RPMI7951 (cell line): ENCODE measurements around the gene CERCAM. TPM values are rescaled to one million over a fixed set of nuclear protein-coding genes. Genes with fewer than 3 reads are reported as not detected.

Experiments used
- DNase-seq: peaks from one replicate; pipeline ENCODE4 v3.0.0-alpha.2; 2012; ENCODE audit warnings: low read depth
- total RNA-seq: library from RNA; depleted of rRNA; stranded (reverse); fragments of >200 nt; shearing (Covaris generic); gene quantifications from 2 replicates; pipeline ENCODE4 v1.2.3, GENCODE V29; 2014; rRNA removed

Gene CERCAM, protein sequence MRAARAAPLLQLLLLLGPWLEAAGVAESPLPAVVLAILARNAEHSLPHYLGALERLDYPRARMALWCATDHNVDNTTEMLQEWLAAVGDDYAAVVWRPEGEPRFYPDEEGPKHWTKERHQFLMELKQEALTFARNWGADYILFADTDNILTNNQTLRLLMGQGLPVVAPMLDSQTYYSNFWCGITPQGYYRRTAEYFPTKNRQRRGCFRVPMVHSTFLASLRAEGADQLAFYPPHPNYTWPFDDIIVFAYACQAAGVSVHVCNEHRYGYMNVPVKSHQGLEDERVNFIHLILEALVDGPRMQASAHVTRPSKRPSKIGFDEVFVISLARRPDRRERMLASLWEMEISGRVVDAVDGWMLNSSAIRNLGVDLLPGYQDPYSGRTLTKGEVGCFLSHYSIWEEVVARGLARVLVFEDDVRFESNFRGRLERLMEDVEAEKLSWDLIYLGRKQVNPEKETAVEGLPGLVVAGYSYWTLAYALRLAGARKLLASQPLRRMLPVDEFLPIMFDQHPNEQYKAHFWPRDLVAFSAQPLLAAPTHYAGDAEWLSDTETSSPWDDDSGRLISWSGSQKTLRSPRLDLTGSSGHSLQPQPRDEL
- total RNA-seq, result 70.6 and 72.0 TPM in 2 replicates

DNA sequence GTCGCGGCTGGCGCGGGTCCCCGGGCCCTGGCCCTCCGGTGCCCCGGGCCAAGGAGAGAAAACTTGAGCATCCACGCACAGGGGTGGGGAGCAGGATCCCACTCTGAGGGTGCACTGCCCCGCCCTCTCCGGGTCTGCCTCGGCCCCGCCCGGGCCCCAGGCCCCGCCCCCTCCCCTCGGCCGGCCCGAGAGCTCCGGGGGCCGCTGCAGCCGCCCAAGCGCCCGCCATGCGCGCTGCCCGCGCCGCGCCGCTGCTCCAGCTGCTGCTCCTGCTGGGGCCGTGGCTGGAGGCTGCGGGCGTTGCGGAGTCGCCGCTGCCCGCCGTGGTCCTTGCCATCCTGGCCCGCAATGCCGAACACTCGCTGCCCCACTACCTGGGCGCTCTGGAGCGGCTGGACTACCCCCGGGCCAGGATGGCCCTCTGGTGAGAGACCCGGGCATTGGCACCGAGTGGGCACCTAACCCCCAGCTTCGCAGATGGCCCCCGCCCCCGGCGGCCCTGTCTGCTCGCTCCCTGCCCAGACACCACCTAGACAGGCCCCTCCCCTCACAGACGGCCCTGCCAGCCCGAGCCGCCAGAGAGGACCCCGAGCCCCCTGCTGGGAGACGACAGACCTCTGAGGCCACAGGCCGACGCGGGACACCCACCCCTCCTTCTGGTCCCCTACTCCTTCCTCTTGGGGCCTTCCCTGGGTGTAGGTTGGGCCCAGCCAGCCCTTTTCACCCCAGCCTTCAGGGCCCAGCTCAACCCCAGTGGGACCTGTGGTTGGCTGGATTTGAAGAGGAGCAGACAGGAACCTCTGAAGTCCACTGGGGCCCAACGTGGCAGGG, at the start of gene CERCAM:
Gene CERCAM (plus strand): TSS at position 207 of the 831 bp plus-strand sequence. CDS start 21 bp downstream, at position 228.
- DNase-seq, result peak; percentile 64

DNA sequence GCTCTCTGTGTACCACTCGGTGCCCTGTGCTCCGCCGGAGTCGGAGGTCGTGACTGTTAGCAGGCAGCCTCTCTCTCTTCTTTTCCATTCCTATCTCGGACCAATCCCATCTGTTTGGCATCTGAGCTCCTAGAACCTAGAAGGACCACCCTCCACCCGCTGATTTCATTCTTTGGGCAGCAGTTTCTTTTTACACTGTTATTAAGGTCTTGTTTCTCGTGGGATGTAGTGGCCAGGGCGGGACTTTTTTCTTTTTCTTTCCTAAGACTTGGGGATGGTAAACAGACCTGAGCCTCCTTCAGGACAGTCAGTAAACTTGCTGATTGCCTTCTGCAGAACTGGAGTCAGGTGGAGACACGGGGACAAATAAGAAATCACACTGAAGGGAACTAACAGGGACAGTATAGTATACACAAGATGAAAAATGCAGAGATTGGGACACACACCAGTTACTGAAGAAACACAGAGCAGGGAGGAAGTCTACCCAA, 49.0 kb upstream of the CERCAM start:
- DNase-seq, result no peak

DNA sequence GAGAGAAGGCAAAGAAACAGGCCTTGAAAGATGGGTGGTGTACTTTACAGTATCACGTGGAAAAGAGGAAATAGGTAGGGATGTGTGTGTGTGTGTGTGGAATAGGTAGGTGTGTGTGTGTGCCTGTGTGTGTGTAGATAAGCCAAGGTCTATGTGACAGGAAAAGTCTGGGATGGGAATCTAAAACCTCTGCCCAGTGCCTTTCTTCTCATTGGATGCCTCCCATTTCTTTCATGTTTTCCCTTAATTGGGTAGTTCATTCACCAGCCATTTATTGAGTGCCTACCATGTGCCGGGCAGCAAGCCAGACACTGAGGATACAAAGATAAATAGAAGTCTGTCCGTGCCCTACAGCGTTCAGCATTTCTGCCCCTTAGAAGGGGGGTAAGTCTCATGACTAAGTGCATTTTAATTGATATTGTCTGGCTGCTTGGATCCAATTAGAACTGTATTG, 48.4 kb upstream of the CERCAM start:
- DNase-seq, result peak; percentile 65

DNA sequence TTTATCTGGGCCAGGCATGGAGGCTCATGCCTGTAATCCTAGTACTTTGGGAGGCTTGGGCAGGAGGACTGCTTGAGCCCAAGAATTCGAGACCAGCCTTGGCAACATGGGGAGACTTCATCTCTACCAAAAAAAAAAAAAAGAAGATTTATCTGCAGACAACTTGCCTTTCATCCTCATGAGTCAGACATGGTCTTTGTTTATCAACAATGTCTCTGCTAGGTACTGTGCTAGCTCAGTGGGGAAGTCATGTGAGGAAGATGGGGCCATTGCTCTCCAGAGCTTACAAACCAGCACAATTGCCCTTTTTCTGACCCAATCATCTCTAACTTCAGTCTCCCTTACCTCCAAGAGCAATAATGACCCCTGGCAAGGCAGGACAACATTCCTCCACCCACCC, 47.9 kb upstream of the CERCAM start:
- DNase-seq, result no peak

DNA sequence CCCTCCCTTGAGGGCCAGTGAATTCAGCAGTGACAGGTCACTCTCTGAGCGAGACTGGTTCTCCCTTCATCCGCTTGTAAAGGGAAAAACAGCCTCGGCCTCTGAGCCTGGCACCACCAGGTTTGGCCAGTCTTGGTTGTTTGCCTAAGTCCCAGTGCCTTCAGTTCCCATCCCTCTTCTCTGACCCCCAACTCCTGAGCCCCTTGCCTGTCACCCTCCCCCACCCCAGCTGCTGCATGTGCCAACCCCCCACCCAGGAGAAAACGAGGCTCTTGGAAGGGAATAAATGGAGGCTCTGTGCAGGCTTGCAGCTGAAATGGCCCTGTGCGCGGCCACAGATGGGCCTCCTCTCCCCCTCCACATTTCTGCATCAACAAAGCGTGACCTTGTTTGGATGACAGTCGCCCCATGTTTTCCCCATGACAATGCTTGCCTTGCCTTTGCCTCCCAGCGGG, 46.4 kb upstream of the CERCAM start:
- no peak for DNase-seq

DNA sequence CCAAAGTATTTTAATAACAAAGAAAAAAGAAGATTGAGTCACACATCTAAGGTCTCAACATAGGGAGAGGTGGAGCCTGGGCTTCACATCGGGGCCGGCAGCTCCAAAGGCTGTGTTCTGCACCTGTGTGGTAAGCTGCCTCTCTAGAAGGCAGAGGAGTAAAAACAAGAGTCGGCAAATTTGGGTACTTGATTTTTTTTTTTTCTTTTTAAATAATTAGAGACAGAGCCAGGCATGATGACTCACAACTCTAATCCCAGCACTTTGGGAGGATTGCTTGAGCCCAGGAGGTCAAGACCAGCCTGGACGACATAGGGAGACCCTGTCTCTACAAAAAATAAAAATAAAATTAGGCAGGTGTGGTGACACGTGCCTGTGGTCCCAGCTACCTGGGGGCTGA, 44.8 kb upstream of the CERCAM start:
- no peak for DNase-seq

DNA sequence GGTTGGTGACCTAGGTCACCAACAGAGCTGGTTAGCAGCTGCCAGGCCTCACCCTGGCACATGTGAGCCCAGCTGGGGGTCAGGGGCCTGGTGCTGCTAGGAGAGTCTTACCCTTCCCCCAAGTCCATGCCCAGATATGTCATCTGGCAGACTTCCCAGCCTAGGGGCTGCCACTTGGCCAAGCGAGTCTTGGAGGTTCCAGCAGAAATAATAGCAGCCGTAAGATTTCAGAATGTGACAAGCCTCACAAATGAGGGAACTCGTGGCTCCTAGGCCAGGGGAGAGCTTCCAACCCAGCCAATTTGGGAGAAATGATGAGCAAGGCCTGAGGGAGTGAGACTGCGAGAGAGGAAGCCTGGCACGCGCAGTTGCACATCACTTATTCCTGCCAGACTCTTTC, 38.4 kb upstream of the CERCAM start:
- no peak for DNase-seq

DNA sequence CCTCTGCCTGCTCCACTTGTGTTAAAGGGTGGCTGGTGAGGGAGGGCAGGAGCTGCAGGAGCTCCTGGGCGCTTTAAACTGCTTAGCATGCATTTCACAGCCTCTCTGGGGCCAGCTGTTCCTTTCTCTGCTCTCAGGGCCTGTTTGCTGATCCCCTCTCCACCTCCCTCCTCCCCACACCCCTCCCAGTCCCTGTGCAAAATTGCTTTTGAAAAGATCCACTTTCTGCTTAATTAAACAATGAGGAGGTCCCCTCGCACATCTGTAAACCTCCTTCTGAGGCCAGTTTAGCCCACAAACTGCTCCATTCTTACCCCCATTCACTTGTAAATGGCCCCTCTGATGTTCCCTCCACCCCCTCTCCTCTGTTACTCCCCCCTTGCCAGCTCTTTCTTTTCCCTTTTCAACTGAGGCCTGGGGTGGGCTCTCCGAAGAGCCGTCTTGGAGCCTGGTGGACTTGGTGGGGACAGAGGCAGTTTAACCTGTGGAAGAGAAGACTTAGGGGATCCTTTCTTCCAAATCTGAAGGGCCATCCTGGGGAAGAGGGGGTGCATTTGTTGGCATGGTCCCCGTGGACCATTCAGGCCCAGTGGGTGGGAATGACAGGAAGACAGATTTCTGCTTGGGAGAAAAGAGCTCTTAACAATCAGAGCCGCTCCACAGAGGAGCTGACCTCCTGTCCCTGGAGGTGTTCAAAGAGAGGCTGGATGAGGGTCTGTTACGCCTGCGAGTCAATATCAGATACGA, 37.5 kb upstream of the CERCAM start:
- no peak for DNase-seq

DNA sequence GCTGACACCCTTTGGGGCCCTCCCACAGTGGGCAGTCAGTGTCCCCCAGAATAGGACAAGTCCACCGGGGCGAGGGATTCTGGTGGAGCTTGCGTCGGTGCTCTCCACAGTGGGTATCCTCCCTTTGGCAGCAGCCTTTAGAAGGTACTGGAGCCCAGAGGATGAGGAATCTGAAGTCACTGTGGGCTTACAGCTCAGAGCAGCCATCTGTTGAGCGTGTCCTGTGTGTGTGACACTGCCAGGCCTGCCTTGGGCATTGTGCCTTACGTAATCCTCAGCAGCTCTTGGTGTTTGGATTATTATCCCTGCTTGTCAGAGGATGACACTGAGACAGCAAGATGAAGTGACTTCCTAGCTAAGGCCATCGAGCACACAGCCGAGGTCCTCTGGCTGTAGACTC, 36.9 kb upstream of the CERCAM start:
- DNase-seq, result no peak

DNA sequence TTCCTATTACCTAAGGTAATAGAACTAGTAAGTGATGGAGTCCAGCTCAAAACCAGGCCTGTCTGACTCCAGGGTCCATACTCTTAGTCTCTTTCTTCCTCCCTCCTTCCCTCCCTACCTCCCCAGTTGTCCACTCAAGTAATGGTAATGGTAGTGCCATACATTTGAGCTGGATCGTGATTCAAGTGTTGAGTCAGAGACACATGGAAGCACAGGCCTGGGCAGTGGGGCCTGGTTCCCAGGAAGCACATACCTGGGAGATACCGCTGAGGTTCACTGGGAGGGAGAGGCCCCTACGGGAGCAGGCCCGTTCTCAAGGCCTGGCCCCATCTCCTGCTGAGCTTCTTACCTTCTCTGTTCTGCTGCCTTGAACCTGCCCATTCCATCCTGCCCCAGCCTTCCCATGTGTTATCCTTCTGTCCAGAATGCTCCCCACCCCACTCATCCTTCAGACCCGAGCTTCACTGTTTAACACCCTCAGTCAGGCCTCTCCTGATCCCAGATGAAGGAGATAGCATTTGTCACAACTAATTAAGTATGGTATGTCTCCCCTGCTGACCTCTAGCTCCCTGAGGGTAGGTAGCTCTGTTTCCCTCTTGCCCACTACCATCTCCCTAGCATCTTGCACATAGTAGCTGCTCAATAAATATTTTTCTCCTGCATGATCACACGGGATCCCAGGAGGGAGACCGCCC, 35.7 kb upstream of the CERCAM start:
- DNase-seq, result no peak

DNA sequence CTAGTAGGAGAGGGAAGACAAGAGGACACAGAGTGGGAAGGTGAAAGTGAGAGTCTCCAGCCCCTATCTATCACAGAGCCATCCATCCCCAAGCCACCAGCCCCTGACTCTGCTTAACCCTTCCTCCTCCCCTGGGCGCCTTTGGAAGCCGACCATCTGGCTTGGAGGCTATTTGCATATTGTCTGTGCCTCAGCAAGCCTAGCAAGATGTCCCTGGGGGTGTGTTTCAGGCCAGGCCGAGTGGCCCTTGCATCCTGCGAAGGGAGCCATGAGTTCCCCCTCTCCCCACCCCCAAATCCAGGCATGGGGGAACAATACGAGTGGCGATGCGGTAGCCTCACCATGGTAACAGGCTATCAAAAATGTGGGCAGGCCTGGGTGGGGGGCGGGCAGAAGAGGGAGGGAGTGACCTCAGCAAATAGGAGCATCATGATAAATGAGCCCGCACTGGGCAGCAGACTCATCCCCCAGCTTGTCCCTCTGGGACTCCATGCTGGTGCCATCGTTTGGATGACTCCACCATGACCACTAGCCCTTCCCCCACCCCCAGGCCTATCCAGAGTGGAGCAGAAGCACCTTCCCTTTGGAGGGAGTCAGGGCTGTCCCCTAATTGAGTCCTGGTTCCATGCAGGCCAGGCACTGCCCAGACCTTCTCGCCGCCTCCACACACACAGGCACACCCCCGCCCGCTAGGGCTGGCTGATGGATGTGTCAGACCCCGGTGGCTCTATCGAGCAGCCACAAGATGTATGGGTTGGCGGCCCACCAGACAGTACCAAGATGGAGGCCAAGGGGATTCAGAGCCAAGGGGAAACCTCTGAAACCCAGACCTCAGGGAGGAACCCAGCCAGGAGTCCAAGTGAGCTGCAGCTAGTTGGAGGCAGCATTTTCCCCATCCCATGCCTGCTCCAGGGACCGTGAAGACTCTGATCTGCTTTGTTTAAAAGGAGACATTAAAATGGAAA, 34.9 kb upstream of the CERCAM start:
- no peak for DNase-seq

DNA sequence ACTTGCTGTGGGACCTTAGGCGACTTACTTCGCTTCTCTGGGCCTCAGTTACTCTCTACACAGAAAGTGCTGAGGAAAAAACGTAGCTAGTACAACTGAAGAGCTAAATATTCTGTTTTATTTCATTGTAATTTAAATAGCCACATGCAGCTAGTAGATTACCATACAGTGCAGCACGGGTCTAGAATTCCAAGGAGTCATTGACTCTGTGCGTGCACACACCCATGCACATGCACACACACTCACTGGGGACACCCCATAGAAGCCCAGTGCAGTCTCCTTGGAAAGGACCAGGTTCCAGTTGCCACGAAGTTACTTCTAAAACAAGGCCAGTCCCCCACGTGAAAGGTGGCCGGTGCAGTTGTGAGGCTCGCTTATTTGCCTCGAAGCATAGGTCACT, 32.5 kb upstream of the CERCAM start:
- DNase-seq, result no peak

DNA sequence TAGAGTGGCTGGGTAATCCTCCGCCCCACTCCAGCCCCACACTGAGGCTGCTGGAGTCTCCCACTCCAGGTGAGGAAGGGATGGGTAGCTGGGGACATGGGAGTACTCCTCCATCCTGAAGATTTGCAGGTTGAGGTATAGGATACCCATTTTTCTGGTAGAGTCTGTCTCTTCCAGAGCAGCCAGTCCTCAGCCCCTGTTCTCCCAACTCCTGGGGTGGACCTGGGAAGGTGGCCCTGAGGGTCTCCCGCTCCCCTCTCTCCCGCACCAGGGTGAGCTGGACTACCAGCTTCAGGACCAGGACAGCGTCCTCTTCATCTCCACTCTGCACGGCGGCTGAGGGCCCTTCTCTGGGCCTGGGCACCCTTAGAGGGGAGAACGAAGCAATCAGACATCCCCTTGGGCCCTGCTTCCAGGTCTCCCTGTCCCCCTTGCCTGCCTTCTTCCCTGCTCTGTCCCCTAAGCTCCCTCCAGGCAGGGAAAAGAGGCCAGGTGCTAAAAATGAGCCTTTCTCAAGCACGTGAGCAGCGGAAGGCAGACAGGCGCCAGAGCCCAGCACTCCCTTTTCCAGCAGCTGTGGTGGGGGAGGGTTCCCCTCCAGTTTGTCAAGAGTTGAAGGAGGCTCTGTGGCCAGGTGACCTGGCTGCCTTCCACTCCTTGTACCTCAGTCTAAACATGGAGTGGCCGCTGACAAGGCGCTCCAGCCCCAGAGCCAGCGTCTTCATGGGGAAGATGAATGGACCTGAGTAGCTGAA, 31.1 kb upstream of the CERCAM start:
- DNase-seq, result no peak

DNA sequence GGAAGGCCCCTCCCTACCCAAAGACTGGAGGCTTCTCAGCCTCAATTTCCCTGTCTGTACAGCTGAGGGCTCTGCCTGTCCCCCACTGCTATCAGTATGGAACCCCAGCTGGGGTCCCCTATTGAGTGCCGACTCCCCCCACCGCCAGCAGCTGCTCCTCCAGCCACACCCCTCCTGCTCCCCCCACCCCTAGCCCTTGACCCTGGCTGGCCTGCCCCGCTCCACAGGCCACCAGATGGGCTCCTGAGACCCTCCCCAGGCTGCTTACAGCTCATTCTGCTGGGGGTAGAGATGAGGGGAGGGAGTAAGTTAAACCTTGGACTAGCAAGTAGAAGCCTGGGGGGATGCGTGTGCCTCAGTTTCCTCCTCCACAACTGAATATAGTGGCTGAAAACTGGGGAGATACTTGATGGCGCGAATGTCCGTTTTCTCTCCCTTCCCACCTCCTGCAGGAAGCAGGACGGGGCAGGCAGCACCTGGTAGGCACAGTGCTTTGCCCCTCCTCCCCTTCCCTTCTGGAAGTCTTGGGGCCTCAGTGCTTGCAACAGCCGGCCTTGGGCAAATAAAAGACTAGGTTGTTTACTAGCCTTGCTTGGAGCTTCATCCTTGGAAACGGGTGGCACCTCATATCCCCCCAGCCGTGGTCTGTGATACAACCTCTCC, 30.4 kb upstream of the CERCAM start:
- DNase-seq, result no peak

DNA sequence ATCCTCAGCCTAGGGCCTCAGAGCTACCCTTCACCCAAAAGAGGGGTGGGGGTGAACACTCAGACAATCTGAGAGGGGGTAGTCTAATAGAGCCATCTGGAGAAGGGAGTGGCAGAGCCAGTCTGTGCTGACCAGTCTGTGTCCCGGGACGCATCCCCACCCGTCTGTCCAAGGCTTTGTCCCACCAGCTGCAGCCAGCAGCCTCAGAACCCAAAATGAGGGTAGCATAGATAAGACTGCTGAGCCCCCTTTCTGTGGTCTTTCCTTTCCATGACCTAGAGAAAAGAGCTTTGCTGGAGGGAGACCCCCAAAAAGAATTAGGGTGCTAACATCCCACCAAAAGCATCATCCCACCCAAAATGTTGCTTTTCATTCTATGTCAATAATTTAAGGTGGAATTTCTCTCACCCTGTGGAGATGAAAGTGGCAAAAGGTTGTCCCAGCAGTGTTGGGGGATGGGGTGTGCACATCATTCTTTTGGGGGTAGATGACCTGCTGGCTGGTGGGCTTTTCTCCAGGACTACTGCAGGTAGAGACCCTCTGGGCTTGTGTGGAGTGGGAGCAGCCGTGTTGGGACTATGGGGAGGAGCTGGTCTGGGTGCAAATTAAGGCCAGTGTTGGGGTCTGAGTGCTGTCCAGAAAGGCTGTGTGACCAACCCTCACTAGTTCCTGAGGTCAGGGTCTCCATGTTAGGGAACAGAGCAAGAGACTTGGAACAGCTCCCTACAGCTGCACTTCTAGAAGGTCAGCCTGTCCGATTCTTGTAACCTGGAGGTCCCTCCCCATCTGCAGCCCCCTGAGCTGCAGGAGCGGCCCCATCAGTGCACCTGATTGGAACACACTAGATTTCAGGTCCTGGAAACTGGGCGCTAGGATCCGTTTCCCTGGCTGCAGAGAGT, 29.6 kb upstream of the CERCAM start:
- DNase-seq, result no peak

DNA sequence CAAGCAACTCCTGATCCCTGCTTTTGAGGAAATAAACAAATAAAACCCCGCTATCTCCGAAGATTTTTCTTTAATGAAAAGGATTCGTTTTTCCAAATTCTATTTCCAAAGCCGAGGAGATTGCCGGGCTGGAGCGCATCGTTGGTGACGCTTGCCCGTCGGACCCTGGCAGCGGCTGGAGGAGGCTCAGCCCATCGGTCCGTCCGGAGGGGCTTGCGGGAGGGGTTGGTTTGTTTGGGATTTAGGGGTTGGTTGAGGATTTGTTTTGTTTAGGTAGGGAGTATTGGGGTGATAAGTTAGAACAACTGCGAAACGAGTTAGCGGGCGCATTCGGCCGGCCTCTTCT, 28.7 kb upstream of the CERCAM start:
- no peak for DNase-seq
